Motor neuron (in vitro differentiated cells): Measurements from ENCODE around the gene MCF2L2. TPM values are rescaled to one million over a fixed set of nuclear protein-coding genes. Genes with fewer than 3 reads are reported as not detected.
A peak's percentile ranks its signal among the peaks of the same experiment; 100 is the strongest.

Experiments used
- ATAC-seq, 8 experiments: fragments of 200-7000 bp; cut with Tn5 transposase; replicated peaks in 6 of 8; 2 replicates each; pipeline ENCODE4 v1.8.0; 2021; ENCODE audit warnings: mild to moderate bottlenecking in 8 of 8, moderate library complexity in 8 of 8
- H3K27ac ChIP-seq, 2 donors: fragments of 250-450 bp; sonication (Bioruptor Pico); 2 replicates each; pipeline ENCODE4 v1.9.0; 2021; ENCODE audit warnings: antibody characterized with exemption in 2 of 2, mild to moderate bottlenecking in 2 of 2, moderate library complexity in 1 of 2
- H3K4me1 ChIP-seq, 2 donors: fragments of 250-450 bp; sonication (Bioruptor Pico); replicated peaks in 1 of 2; 2 replicates each; pipeline ENCODE4 v1.6.1; 2021; ENCODE audit warnings: antibody characterized with exemption in 2 of 2, mild to moderate bottlenecking in 2 of 2, moderate library complexity in 1 of 2
- H3K4me3 ChIP-seq, 5 donors: fragments of 250-450 bp; sonication (Bioruptor Pico); 2 replicates each; pipeline ENCODE4 v1.9.0; 2021; ENCODE audit warnings: antibody characterized with exemption in 5 of 5, mild to moderate bottlenecking in 5 of 5, moderate library complexity in 4 of 5
- WGBS, 10 experiments: fragments of 450-650 bp; shearing (Covaris generic); methylation state at CpG; one replicate each; pipeline ENCODE4 v1.0.0; 2022; 5-methylcytosine and 5-hydroxymethylcytosine counted together
- in situ Hi-C, 9 experiments: fragments of 400-800 bp; cut with MboI; loops; one replicate each; pipeline ENCODE4 v1.15.0; 2021; ENCODE audit warnings: low sequenced_read_pairs in 9 of 9, low pct_unique_long_range_greater_than_20kb in 2 of 9; ENCODE audit not compliant: unreplicated experiment in 9 of 9
- total RNA-seq, 8 experiments: library from RNA; unstranded; fragments of 300-600 nt; gene quantifications; 2 replicates each; pipeline versions ENCODE4 v1.2.3 to v1.2.4, GENCODE V29; 2022

Gene MCF2L2
- total RNA-seq, 8 experiments from 2014 or later = 0.81 to 16.4 (median 5.6) TPM

- Histone ChIP-seq H3K27ac (no peak overlapping the region), H3K4me3 (no peak overlapping the region), H3K4me1 (no peaks in the 10 kb centered on the region)
- WGBS, 10 experiments = 29 to 100% (median 78%) methylated on average over 1 to 7 of the region's 8 CpGs
- in situ Hi-C loops = no loop called here
- ATAC-seq = no peak
Observed at GRCh38 chr3:183349421-183350157, 78.8 kb downstream of the MCF2L2 start.

GRCh38 chr3:183342824-183343223 is 85.6 kb downstream of the MCF2L2 start:
- no peak overlapping the region for H3K27ac ChIP-seq
- no peak overlapping the region for H3K4me3 ChIP-seq
- in situ Hi-C loops = no loop called here
- ATAC-seq = no peak
- WGBS, 10 experiments = 60 to 100% (median 89%) methylated on average over 1 of the region's 1 CpG; no CpG with 5 or more reads in 2 of the 10 experiments
- peaks cover 3 to 6% of the 10 kb centered on the region in 2 donors for H3K4me1 ChIP-seq

- in situ Hi-C loops = no loop called here
- no peak overlapping the region for H3K4me3 ChIP-seq
- no peak overlapping the region for H3K27ac ChIP-seq
- 25 to 95% (median 80%) methylated on average over 1 to 12 of the region's 14 CpGs for WGBS, 10 experiments
- peaks cover 3 to 6% of the 10 kb centered on the region in 2 donors for H3K4me1 ChIP-seq
- peak in 1 of 8 experiments; percentile 23 for ATAC-seq
Observed at GRCh38 chr3:183341545-183342288, 86.7 kb downstream of the MCF2L2 start.

GRCh38 chr3:183340222-183340621 is 88.2 kb downstream of the MCF2L2 start:
- peaks cover 3 to 6% of the 10 kb centered on the region in 2 donors for H3K4me1 ChIP-seq
- no peak overlapping the region for H3K27ac ChIP-seq
- no peak overlapping the region for H3K4me3 ChIP-seq
- no peak for ATAC-seq
- WGBS, 10 experiments = 67 to 100% (median 92%) methylated on average over 1 to 2 of the region's 2 CpGs; no CpG with 5 or more reads in 6 of the 10 experiments
- in situ Hi-C loops = no loop called here

- peak in 1 of 8 experiments; percentile 30 for ATAC-seq
- Histone ChIP-seq H3K4me1 (peaks cover 3 to 6% of the 10 kb centered on the region in 2 donors), H3K27ac (no peak overlapping the region), H3K4me3 (no peak overlapping the region)
- in situ Hi-C loops = no loop called here
- WGBS, 10 experiments = 68 to 94% (median 84%) methylated on average over 2 to 8 of the region's 8 CpGs
Observed at GRCh38 chr3:183339461-183340086, 88.8 kb downstream of the MCF2L2 start.

- in situ Hi-C loops = no loop called here
- WGBS, 10 experiments = 78 to 100% (median 90%) methylated on average over 3 to 7 of the region's 7 CpGs; no CpG with 5 or more reads in 2 of the 10 experiments
- Histone ChIP-seq H3K4me3 (no peak overlapping the region), H3K4me1 (peaks cover 3 to 6% of the 10 kb centered on the region in 2 donors), H3K27ac (no peak overlapping the region)
- ATAC-seq = no peak
Observed at GRCh38 chr3:183338520-183338919, 89.9 kb downstream of the MCF2L2 start.

GRCh38 chr3:183332487-183332886 is 95.9 kb downstream of the MCF2L2 start:
- WGBS, 10 experiments = 40 to 94% (median 78%) methylated on average over 1 to 8 of the region's 8 CpGs; no CpG with 5 or more reads in 1 of the 10 experiments
- Histone ChIP-seq H3K4me1 (no peaks in the 10 kb centered on the region), H3K27ac (no peak overlapping the region), H3K4me3 (no peak overlapping the region)
- ATAC-seq = no peak
- in situ Hi-C loops = no loop called here

GRCh38 chr3:183331498-183331897 is 96.9 kb downstream of the MCF2L2 start:
- no peak overlapping the region for H3K27ac ChIP-seq

GRCh38 chr3:183330881-183331280 is 97.5 kb downstream of the MCF2L2 start:
- ATAC-seq = no peak
- in situ Hi-C loops = no loop called here
- WGBS, 10 experiments = 50 to 100% (median 78%) methylated on average over 1 to 3 of the region's 3 CpGs; no CpG with 5 or more reads in 3 of the 10 experiments
- H3K4me3 ChIP-seq = no peak overlapping the region
- no peaks in the 10 kb centered on the region for H3K4me1 ChIP-seq
- H3K27ac ChIP-seq = no peak overlapping the region

More at GRCh38 chr3:183331498-183331897, 96.9 kb downstream of the MCF2L2 start:
- Histone ChIP-seq H3K4me3 (no peak overlapping the region), H3K4me1 (no peaks in the 10 kb centered on the region)
- 44 to 100% (median 92%) methylated on average over 1 to 3 of the region's 3 CpGs; no CpG with 5 or more reads in 1 of the 10 experiments for WGBS, 10 experiments
- in situ Hi-C loops = no loop called here
- ATAC-seq = no peak

- in situ Hi-C loops = no loop called here
Observed at GRCh38 chr3:183329543-183329942, 98.9 kb downstream of the MCF2L2 start.

GRCh38 chr3:183328823-183329222 is 99.6 kb downstream of the MCF2L2 start:
- Histone ChIP-seq H3K4me1 (no peaks in the 10 kb centered on the region), H3K4me3 (no peak overlapping the region), H3K27ac (no peak overlapping the region)
- no peak for ATAC-seq
- WGBS, 10 experiments = 0 to 78% (median 0%) methylated on average over 1 of the region's 1 CpG; no CpG with 5 or more reads in 3 of the 10 experiments
- in situ Hi-C loops = no loop called here

More at GRCh38 chr3:183329543-183329942, 98.9 kb downstream of the MCF2L2 start:
- H3K4me1 ChIP-seq = no peaks in the 10 kb centered on the region
- 83 to 100% (median 100%) methylated on average over 1 of the region's 1 CpG; no CpG with 5 or more reads in 5 of the 10 experiments for WGBS, 10 experiments
- ATAC-seq = no peak
- no peak overlapping the region for H3K4me3 ChIP-seq
- H3K27ac ChIP-seq = no peak overlapping the region

GRCh38 chr3:183328164-183328563 is 100.3 kb downstream of the MCF2L2 start:
- Histone ChIP-seq H3K4me3 (no peak overlapping the region), H3K4me1 (no peaks in the 10 kb centered on the region), H3K27ac (no peak overlapping the region)
- 60 to 100% (median 100%) methylated on average over 1 of the region's 1 CpG; no CpG with 5 or more reads in 5 of the 10 experiments for WGBS, 10 experiments
- ATAC-seq = no peak
- in situ Hi-C loops = no loop called here

- 24 to 100% (median 83%) methylated on average over 2 to 5 of the region's 5 CpGs for WGBS, 10 experiments
Observed at GRCh38 chr3:183327343-183327742, 101.1 kb downstream of the MCF2L2 start.

More at GRCh38 chr3:183327343-183327742, 101.1 kb downstream of the MCF2L2 start:
- H3K4me1 ChIP-seq = no peaks in the 10 kb centered on the region
- H3K27ac ChIP-seq = no peak overlapping the region
- ATAC-seq = no peak
- in situ Hi-C loops = no loop called here
- no peak overlapping the region for H3K4me3 ChIP-seq
